Activated B cell treated with CpG ODN at 0.5 μM for 24 hours (primary cell): ENCODE results near the gene SLC29A2. TPM values are rescaled to one million over a fixed set of nuclear protein-coding genes. Genes with fewer than 3 reads are reported as not detected.

ENCODE experiments used
- ATAC-seq: fragments of 200-7000 bp; cut with Tn5 transposase; one replicate; pipeline ENCODE4 v1.10.0; 2021; ENCODE audit warnings: low read depth, mild to moderate bottlenecking, moderate library complexity
- CTCF ChIA-PET: fragments of 350-600 bp; sonication (Branson Sonifier 250); formaldehyde crosslinking; loops from one replicate; lab custom pipeline; 2021; ENCODE audit warnings: antibody characterized with exemption; lab: Charles Lee
- POLR2A ChIA-PET: fragments of 350-600 bp; sonication (Branson Sonifier 250); formaldehyde crosslinking; loops from one replicate; lab custom pipeline; 2021; ENCODE audit warnings: antibody characterized with exemption; lab: Charles Lee
- DNase-seq: peaks from one replicate; pipeline ENCODE4 v3.0.0; 2022
- H3K27ac Mint-ChIP-seq: one replicate; pipeline ENCODE4 v1.8.0; 2020; ENCODE audit warnings: mixed read lengths
- H3K27me3 Mint-ChIP-seq: one replicate; pipeline ENCODE4 v1.8.0; 2021; ENCODE audit warnings: mixed read lengths
- H3K36me3 Mint-ChIP-seq: one replicate; pipeline ENCODE4 v1.8.0; 2021; ENCODE audit warnings: low read depth, mixed read lengths
- H3K4me1 Mint-ChIP-seq: one replicate; pipeline ENCODE4 v1.8.0; 2021; ENCODE audit warnings: mixed read lengths
- H3K4me3 Mint-ChIP-seq: one replicate; pipeline ENCODE4 v1.8.0; 2020; ENCODE audit warnings: mild to moderate bottlenecking, mixed read lengths
- H3K9me3 Mint-ChIP-seq: one replicate; pipeline ENCODE4 v1.8.0; 2020; ENCODE audit warnings: mixed read lengths
- intact Hi-C: fragments of 100-400 bp; cut with micrococcal nuclease; formaldehyde crosslinking; loops from one replicate; pipeline ENCODE4 v1.15.1; 2024
- total RNA-seq: library from RNA; stranded (reverse); gene quantifications from 2 replicates; pipeline ENCODE4 v1.2.3, GENCODE V29; 2022
- TF ChIP-seq, protein P1 (sequence below): fragments of 200-600 bp; IDR thresholded peaks from one replicate; pipeline ENCODE4 v1.8.0; 2022; ENCODE audit warnings: antibody characterized with exemption, mild to moderate bottlenecking

Gene SLC29A2
- total RNA-seq, 1 donor from 2014 or later: 17.1 TPM

- Mint-ChIP-seq H3K27me3 (no peaks in the 10 kb centered on the region), H3K4me3 (peak overlapping the region; percentile 3), H3K9me3 (no peaks in the 10 kb centered on the region), H3K4me1 (peaks cover 41% of the 10 kb centered on the region), H3K36me3 (peaks cover 65% of the 10 kb centered on the region), H3K27ac (no peak overlapping the region)
- TF ChIP-seq, protein P1, sequence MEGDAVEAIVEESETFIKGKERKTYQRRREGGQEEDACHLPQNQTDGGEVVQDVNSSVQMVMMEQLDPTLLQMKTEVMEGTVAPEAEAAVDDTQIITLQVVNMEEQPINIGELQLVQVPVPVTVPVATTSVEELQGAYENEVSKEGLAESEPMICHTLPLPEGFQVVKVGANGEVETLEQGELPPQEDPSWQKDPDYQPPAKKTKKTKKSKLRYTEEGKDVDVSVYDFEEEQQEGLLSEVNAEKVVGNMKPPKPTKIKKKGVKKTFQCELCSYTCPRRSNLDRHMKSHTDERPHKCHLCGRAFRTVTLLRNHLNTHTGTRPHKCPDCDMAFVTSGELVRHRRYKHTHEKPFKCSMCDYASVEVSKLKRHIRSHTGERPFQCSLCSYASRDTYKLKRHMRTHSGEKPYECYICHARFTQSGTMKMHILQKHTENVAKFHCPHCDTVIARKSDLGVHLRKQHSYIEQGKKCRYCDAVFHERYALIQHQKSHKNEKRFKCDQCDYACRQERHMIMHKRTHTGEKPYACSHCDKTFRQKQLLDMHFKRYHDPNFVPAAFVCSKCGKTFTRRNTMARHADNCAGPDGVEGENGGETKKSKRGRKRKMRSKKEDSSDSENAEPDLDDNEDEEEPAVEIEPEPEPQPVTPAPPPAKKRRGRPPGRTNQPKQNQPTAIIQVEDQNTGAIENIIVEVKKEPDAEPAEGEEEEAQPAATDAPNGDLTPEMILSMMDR: no peak
- DNase-seq (no peak), ATAC-seq (no peak)
- intact Hi-C loops: no loop called here
- ChIA-PET CTCF (no interaction called here), POLR2A (interaction anchor here (1.2 kb wide), 1 partner anchor 29 kb away, joined by 5 read pairs; no protein-coding TSS in a partner anchor)
These were observed 29.9 kb downstream of the SLC29A2 start for GRCh38 chr11:66341502-66342126.

DNA sequence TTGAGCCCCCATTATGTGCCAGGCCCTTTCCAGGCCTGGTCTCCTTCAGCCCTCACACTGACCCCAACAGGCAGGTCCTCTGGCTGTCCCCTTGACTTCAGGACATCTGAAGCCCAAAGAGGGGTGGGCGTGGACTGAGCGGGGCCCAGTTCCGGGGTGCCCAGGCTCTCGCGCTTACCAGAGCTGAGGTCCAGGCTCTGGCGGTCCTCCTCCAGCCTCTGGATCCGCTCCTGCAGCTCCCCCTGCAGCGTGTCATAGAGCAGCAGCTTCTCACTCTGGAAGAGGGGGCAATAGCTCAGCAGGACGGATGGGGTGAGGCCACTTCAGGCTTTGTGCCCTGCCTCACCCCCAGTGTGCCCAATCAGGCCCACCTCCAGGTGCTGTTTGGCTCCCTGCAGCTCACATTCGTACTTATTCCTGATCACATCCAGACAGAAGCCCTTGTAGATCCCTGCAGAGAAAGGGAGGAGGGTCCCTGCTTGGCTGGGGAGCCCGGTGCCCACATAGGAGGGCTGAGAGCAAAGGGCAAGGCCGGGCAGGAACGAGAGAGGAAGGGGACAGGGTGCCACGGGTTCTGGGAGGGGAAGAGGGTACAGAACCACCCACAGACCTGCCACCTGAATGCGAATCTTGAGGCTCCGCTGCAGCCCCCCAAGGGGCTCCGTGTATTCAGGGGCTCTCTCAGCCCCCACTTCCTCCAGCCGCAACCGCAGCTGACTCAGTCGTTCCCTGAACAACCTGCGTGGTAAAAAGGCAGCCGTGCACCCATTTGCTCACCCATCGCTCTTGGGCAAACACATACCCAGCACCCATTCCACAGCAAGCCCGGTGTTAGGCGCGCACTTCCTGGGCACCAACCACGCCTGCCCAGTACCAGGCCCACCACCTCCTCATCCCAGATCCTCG is 30.7 kb downstream of the SLC29A2 start:
- H3K27ac Mint-ChIP-seq: no peak overlapping the region
- POLR2A ChIA-PET: interaction anchor here (0.8 kb wide), 1 partner anchor 73 kb away, joined by 3 read pairs; no protein-coding TSS in a partner anchor
- intact Hi-C loops: no loop called here
- no peaks in the 10 kb centered on the region for H3K9me3 Mint-ChIP-seq
- TF ChIP-seq, protein P1: no peak
- peaks cover 2% of the 10 kb centered on the region for H3K27me3 Mint-ChIP-seq
- CTCF ChIA-PET: interaction anchor here (0.8 kb wide), 1 partner anchor 45 kb away, joined by 3 read pairs; no protein-coding TSS in a partner anchor
- ATAC-seq (no peak), DNase-seq (no peak)
- H3K4me1 Mint-ChIP-seq: peaks cover 47% of the 10 kb centered on the region
- no peak overlapping the region for H3K4me3 Mint-ChIP-seq
- H3K36me3 Mint-ChIP-seq: peaks cover 65% of the 10 kb centered on the region

DNA sequence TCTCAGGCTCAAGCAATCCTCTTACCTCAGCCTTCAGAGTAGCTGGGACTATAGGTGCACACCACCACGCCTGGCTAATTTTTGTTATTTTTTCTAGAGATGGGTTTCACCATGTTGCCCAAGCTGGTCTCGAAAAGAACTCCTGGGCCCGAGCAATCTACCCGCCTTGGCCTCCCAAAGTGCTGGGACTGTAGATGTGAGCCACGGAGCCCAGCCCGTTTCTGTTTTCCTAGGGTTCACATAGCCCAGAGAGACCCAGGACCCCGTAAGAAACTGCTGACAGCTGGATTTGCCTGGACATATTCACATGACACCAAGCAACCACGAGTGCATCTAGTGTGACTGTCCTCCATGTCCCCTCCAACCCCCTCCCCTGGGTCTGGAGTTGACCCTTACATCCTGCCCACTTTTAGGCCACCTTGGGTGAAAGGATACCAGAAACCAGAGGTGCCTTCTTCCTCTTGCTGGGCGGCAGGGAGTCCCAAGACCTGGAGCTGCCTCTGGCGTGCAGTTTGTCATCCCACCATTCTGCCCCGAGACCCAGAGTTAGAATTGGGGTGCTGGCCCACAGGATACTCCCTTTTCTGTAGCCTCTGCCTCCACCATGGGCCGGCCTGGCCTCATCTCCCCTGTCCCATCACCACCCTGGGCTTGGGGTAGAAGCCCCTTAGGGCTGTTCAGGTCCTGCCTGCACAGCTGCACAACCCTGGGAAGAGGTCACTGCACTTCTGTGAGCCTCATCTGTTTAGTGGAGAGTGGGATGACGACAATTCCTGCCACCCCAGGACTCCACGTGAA is 31.7 kb downstream of the SLC29A2 start:
- TF ChIP-seq, protein P1: no peak
- H3K27ac Mint-ChIP-seq: no peak overlapping the region
- peaks cover 64% of the 10 kb centered on the region for H3K36me3 Mint-ChIP-seq
- no peak for DNase-seq
- ATAC-seq: no peak
- H3K9me3 Mint-ChIP-seq: no peaks in the 10 kb centered on the region
- H3K4me1 Mint-ChIP-seq: peaks cover 44% of the 10 kb centered on the region
- H3K27me3 Mint-ChIP-seq: peaks cover 6% of the 10 kb centered on the region
- POLR2A ChIA-PET: interaction anchor here (0.8 kb wide), 1 partner anchor 72 kb away, joined by 3 read pairs; no protein-coding TSS in a partner anchor
- H3K4me3 Mint-ChIP-seq: no peak overlapping the region
- CTCF ChIA-PET: interaction anchor here (0.8 to 0.9 kb wide), 2 partner anchors 28 to 46 kb away, joined by 3 read pairs; no protein-coding TSS in a partner anchor
- intact Hi-C loops: no loop called here

DNA sequence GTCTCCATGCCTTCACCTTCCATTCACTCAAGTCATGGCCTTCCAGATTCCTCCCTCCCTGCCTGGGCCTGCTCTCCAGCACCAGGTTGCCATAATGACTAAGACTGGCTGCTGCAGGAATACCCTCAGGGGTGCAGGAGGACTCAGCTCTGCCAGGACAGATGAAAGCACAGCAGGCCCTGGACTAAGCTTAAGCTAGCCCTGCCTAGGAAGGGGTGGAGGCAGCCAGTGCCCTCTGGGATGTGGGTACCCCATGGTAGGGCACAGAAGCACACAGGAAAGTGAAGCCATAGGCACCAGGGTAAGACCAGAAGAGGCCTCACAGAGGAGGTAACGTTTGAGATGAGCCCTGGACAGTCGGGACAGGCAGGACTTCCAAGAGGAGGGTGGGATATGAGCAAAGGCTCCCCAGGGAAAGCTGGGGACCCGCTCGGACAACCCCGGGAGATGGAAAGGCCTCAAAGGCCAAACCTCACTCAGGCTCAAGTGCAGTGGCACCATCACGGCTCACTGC is 32.3 kb downstream of the SLC29A2 start:
- no peaks in the 10 kb centered on the region for H3K9me3 Mint-ChIP-seq
- DNase-seq (no peak), ATAC-seq (no peak)
- TF ChIP-seq, protein P1: no peak
- ChIA-PET POLR2A (interaction anchor here (0.6 kb wide), 1 partner anchor 23 kb away, joined by 3 read pairs; the partner anchor contains the start of gene CD248), CTCF (interaction anchor here (0.9 kb wide), 1 partner anchor 28 kb away, joined by 3 read pairs; no protein-coding TSS in a partner anchor)
- peaks cover 59% of the 10 kb centered on the region for H3K36me3 Mint-ChIP-seq
- peaks cover 37% of the 10 kb centered on the region for H3K4me1 Mint-ChIP-seq
- no peak overlapping the region for H3K4me3 Mint-ChIP-seq
- peaks cover 6% of the 10 kb centered on the region for H3K27me3 Mint-ChIP-seq
- intact Hi-C loops: no loop called here
- no peak overlapping the region for H3K27ac Mint-ChIP-seq
